IMR-90 (cell line): ENCODE measurements around the gene VAC14.

Experiments used
- CEBPB ChIP-seq: IDR thresholded peaks from 2 replicates; pipeline ENCODE4 v1.6.1; 2012; ENCODE audit warnings: low read depth, low read length, improper control_type of control experiment
- CTCF ChIP-seq: conservative IDR thresholded peaks from 2 replicates; pipeline ENCODE4 v1.5.1; 2012; ENCODE audit warnings: mild to moderate bottlenecking, low read depth, low read length, improper control_type of control experiment
- FOS ChIP-seq: fragments of 150-350 bp; IDR thresholded peaks from 2 replicates; pipeline ENCODE4 v1.6.1; 2016; ENCODE audit warnings: low read depth, low read length
- SMC3 ChIP-seq: fragments of 150-350 bp; IDR thresholded peaks from 2 replicates; pipeline ENCODE4 v1.6.1; 2016; ENCODE audit warnings: low read depth, mild to moderate bottlenecking, antibody characterized with exemption, low read length, moderate library complexity

GRCh38 chr16:70665113-70665694 is 135.8 kb downstream of the VAC14 start:
- TF ChIP-seq SMC3, result no peak
- no peak for TF ChIP-seq CTCF
- TF ChIP-seq FOS, result no peak
- no peak for TF ChIP-seq CEBPB
